Erythroblast (primary cell): ENCODE results near the gene HIPK2.

Source experiments
- GATA1 ChIP-seq: IDR thresholded peaks from 2 replicates; pipeline ENCODE4 v1.6.1; 2011; ENCODE audit warnings: low read depth, mild to moderate bottlenecking, control low read depth, low read length, moderate library complexity
- POLR2A ChIP-seq: IDR thresholded peaks from 2 replicates; pipeline ENCODE4 v1.6.1; 2011; ENCODE audit warnings: mild to moderate bottlenecking, low read length

DNA sequence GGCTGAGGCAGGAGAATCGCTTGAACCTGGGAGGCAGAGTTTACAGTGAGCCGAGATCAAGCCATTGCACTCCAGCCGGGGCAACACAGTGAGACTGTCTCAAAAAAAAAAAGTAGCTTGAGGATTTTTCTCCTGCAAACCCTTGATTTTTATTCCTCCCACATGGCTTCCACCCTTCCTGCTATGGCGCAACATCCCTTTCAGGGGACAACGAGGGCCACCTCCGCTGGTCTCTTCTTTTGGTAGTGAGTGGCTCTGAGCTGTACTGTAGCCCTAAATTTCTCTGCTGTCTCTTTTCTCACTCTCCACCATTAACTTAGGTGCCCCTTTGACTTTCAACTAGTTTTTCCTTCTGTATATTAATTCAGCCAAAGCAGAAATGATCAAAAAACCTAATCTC lies 113.4 kb downstream of the HIPK2 start:
- TF ChIP-seq POLR2A, result no peak
- no peak for TF ChIP-seq GATA1
